A549 (cell line): ENCODE measurements around the gene SOX18. TPM values are rescaled to one million over a fixed set of nuclear protein-coding genes. Genes with fewer than 3 reads are reported as not detected.

Source experiments
- ATAC-seq, 2 experiments: fragments of 200-7000 bp in 1 of 2; fragments of >200 bp in 1 of 2; cut with Nextera tagmentation in 1 of 2; cut with Tn5 transposase in 1 of 2; 3 replicates each; pipeline versions ENCODE4 v1.8.0 to v1.9.1; 2018 to 2020; ENCODE audit warnings: mild to moderate bottlenecking in 1 of 2, moderate library complexity in 1 of 2
- CTCF ChIA-PET: fragments of 300-600 bp; sonication (Branson Sonifier 250); formaldehyde crosslinking; extraction: SDS; loops from one replicate; lab custom pipeline; 2021; ENCODE audit warnings: antibody characterized with exemption, inconsistent platforms; lab: Yijun Ruan, JAX
- POLR2A ChIA-PET: fragments of 350-600 bp; formaldehyde crosslinking; extraction: SDS; loops from one replicate; lab custom pipeline; 2021; ENCODE audit warnings: antibody characterized with exemption, inconsistent platforms; lab: Yijun Ruan, JAX
- DNase-seq, 2 experiments: peaks; one replicate each; pipeline versions ENCODE4 v3.0.0 to v3.0.0-alpha.2; 2011 to 2016; ENCODE audit warnings: low read depth in 1 of 2, low spot score in 1 of 2
- FAIRE-seq: peaks from 2 replicates; lab custom pipeline; 2011; peaks lifted over from hg19 to GRCh38; lab: Jason Lieb, UNC
- H3K27ac ChIP-seq, 2 experiments: fragments of >200 bp; sonication (Bioruptor Twin); formaldehyde crosslinking; 3 replicates each; pipeline ENCODE4 v1.5.1; 2016 to 2017
- H3K4me1 ChIP-seq: fragments of >200 bp; sonication (Bioruptor Twin); formaldehyde crosslinking; 3 replicates; pipeline ENCODE4 v1.6.1; 2016
- H3K4me2 ChIP-seq: fragments of >200 bp; sonication (Bioruptor Twin); formaldehyde crosslinking; 3 replicates; pipeline ENCODE4 v1.6.1; 2016
- H3K4me3 ChIP-seq: fragments of >200 bp; sonication (Bioruptor Twin); formaldehyde crosslinking; 3 replicates; pipeline ENCODE4 v1.5.1; 2016
- H3K9me3 ChIP-seq: fragments of >200 bp; sonication (Bioruptor Twin); formaldehyde crosslinking; 3 replicates; pipeline ENCODE4 v1.6.1; 2016
- CBX8 ChIP-seq: fragments of 200-600 bp; sonication (generic); IDR thresholded peaks from 2 replicates; pipeline ENCODE4 v1.6.1; 2016
- CHD4 ChIP-seq: fragments of 200-600 bp; sonication (generic); IDR thresholded peaks from 2 replicates; pipeline ENCODE4 v1.6.1; 2016; ENCODE audit warnings: antibody characterized with exemption, mild to moderate bottlenecking, borderline replicate concordance
- EHF ChIP-seq: fragments of 250-450 bp; sonication (Bioruptor Pico); IDR thresholded peaks from 2 replicates; pipeline ENCODE4 v1.5.0; 2020; ENCODE audit warnings: mild to moderate bottlenecking
- EHMT2 ChIP-seq: fragments of 200-600 bp; sonication (generic); IDR thresholded peaks from 2 replicates; pipeline ENCODE4 v1.6.1; 2016; ENCODE audit warnings: antibody characterized with exemption, low read depth, mild to moderate bottlenecking, moderate library complexity
- FOSL2 ChIP-seq, 2 experiments: fragments of 450-650 bp in 1 of 2; fragments of >200 bp in 1 of 2; sonication (Bioruptor Twin) in 1 of 2; formaldehyde crosslinking; IDR thresholded peaks; 2 replicates each; pipeline versions ENCODE4 v1.5.0 to v1.6.1; 2016 to 2020; ENCODE audit warnings: mild to moderate bottlenecking in 1 of 2, moderate library complexity in 1 of 2
- HEYL ChIP-seq: fragments of 250-450 bp; sonication (Bioruptor Pico); IDR thresholded peaks from 2 replicates; pipeline ENCODE4 v1.8.0; 2021; ENCODE audit warnings: mild to moderate bottlenecking, moderate library complexity
- JUNB ChIP-seq: fragments of >200 bp; sonication (Bioruptor Twin); formaldehyde crosslinking; IDR thresholded peaks from 2 replicates; pipeline ENCODE4 v1.6.1; 2016
- KDM1A ChIP-seq: fragments of 200-600 bp; sonication (generic); IDR thresholded peaks from 2 replicates; pipeline ENCODE4 v1.6.1; 2016; ENCODE audit warnings: low read depth, mild to moderate bottlenecking
- MAFK ChIP-seq: fragments of 450-650 bp; IDR thresholded peaks from 2 replicates; pipeline ENCODE4 v1.6.1; 2014; ENCODE audit not compliant: partially characterized antibody
- MAZ ChIP-seq: fragments of 150-350 bp; IDR thresholded peaks from 2 replicates; pipeline ENCODE4 v1.6.1; 2014; ENCODE audit warnings: antibody characterized with exemption, low read depth, low read length, borderline replicate concordance
- MYC ChIP-seq: IDR thresholded peaks from 2 replicates; pipeline ENCODE4 v1.6.1; 2012; ENCODE audit warnings: mild to moderate bottlenecking, inconsistent platforms, low read length, improper control_type of control experiment, borderline replicate concordance
- NPAS2 ChIP-seq: fragments of 250-450 bp; sonication (Bioruptor Pico); IDR thresholded peaks from 2 replicates; pipeline ENCODE4 v1.8.0; 2022; ENCODE audit warnings: mild to moderate bottlenecking, moderate library complexity, borderline replicate concordance
- NR3C1 ChIP-seq: fragments of >200 bp; sonication (Bioruptor Twin); formaldehyde crosslinking; IDR thresholded peaks from 3 replicates; pipeline ENCODE4 v1.6.1; 2017
- RARB ChIP-seq: fragments of 250-450 bp; sonication (Bioruptor Pico); IDR thresholded peaks from 2 replicates; pipeline ENCODE4 v1.8.0; 2021; ENCODE audit warnings: mild to moderate bottlenecking, moderate library complexity
- RNF2 ChIP-seq: fragments of 200-600 bp; sonication (generic); IDR thresholded peaks from 2 replicates; pipeline ENCODE4 v1.6.1; 2016; ENCODE audit warnings: low read depth, mild to moderate bottlenecking, antibody characterized with exemption, moderate library complexity, borderline replicate concordance
- TFCP2L1 ChIP-seq: fragments of 250-450 bp; sonication (Bioruptor Pico); IDR thresholded peaks from 2 replicates; pipeline ENCODE4 v1.5.0; 2021; ENCODE audit warnings: mild to moderate bottlenecking
- ZFP36 ChIP-seq: fragments of 450-650 bp; IDR thresholded peaks from 2 replicates; pipeline ENCODE4 v1.6.1; 2014; ENCODE audit warnings: borderline replicate concordance; ENCODE audit not compliant: partially characterized antibody
- WGBS: methylation state at CpG from one replicate; pipeline ENCODE4 v1.1.6; 2017; ENCODE audit errors: missing lambda C conversion rate; 5-methylcytosine and 5-hydroxymethylcytosine counted together
- polyA plus RNA-seq, 4 experiments: library from polyadenylated mRNA; depleted of rRNA in 3 of 4; stranded (reverse); fragments of >200 nt; fragmentation: RNase III in 1 of 4; extraction: RNeasy Plus Mini Kit Qiagen cat#74134 plus additional on column Dnase treatment in 1 of 4; gene quantifications; 2 replicates in 3 of 4; 3 replicates in 1 of 4; pipeline ENCODE4 v1.2.3, GENCODE V29; 2011 to 2017
- TF ChIP-seq, protein P1 (sequence below): fragments of 150-350 bp; IDR thresholded peaks from 2 replicates; pipeline ENCODE4 v1.6.1; 2014; ENCODE audit warnings: low read depth, mild to moderate bottlenecking, low read length
- TF ChIP-seq, protein P2 (sequence below): fragments of 250-450 bp; sonication (Bioruptor Pico); IDR thresholded peaks from 2 replicates; pipeline ENCODE4 v1.5.0; 2020; ENCODE audit warnings: low read depth, mild to moderate bottlenecking, moderate library complexity
- TF ChIP-seq, protein P3 (sequence below): IDR thresholded peaks from 2 replicates; pipeline ENCODE4 v1.6.1; 2012

The SOX18 gene
- polyA plus RNA-seq, 2 of the 4 experiments (the other 2 are of a cell fraction): 0.19 to 1.4 TPM

DNA sequence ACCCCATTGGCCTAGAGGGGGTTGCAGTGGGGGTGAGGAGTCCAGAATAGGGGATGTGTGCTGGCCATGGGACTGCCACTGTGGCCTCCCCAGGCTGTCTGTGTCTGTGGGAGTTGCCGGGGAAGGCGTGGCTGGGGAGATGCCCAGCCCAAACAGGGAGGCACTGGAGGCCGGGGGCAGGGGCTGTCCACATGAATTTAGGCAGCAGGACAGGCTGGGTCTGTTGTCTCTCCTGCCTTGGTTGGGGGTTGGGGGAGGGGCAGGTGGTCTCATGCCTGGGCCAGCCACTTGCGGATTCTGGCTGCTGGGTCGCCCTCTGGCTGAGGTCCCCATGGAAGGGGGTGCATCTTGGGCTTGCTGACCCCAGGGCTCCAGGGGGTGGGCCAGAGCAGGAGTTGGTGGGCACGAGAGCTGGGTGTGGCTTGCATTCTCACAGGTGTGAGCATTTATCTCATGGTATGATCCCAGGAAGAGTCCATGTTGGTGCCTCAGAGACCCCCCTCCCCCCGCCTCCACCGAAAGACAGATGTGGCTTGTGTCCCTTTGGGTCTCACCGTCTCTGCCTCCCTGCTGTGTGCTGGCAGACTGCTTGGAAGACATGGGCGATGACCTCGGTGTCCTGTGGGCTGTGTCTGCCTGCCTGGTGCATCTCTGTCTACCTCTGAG is 4.0 kb downstream of the SOX18 start:
- POLR2A ChIA-PET: interaction anchor here (1.1 kb wide), 1 partner anchor 65 kb away, joined by 3 read pairs; the partner anchor contains the start of gene PRPF6
- Histone ChIP-seq H3K4me2 (peak overlapping the region; percentile 72), H3K27ac (peak overlapping the region; percentile 65 to 86), H3K4me3 (no peak overlapping the region), H3K9me3 (no peaks in the 10 kb centered on the region), H3K4me1 (peaks cover 34% of the 10 kb centered on the region)
- DNase-seq (no peak), FAIRE-seq (no peak), ATAC-seq (peak; percentile 6 to 14; a peak in 4 of 6 replicates)
- TF ChIP-seq CBX8 (no peak), RNF2 (no peak), CHD4 (no peak), NR3C1 (no peak), FOSL2 (IDR thresholded peaks at IDR 0.05) (no peak), FOSL2 (CRISPR knock-in tag; IDR thresholded peaks at IDR 0.05) (no peak), RARB (CRISPR knock-in tag) (no peak), TFCP2L1 (CRISPR knock-in tag) (no peak), EHF (CRISPR knock-in tag) (no peak), HEYL (CRISPR knock-in tag) (no peak), MAZ (no peak), NPAS2 (CRISPR knock-in tag) (no peak), ZFP36 (no peak), MYC (no peak), JUNB (no peak), KDM1A (no peak)
- TF ChIP-seq, protein P1, sequence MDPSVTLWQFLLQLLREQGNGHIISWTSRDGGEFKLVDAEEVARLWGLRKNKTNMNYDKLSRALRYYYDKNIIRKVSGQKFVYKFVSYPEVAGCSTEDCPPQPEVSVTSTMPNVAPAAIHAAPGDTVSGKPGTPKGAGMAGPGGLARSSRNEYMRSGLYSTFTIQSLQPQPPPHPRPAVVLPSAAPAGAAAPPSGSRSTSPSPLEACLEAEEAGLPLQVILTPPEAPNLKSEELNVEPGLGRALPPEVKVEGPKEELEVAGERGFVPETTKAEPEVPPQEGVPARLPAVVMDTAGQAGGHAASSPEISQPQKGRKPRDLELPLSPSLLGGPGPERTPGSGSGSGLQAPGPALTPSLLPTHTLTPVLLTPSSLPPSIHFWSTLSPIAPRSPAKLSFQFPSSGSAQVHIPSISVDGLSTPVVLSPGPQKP: no peak
- TF ChIP-seq, protein P2, sequence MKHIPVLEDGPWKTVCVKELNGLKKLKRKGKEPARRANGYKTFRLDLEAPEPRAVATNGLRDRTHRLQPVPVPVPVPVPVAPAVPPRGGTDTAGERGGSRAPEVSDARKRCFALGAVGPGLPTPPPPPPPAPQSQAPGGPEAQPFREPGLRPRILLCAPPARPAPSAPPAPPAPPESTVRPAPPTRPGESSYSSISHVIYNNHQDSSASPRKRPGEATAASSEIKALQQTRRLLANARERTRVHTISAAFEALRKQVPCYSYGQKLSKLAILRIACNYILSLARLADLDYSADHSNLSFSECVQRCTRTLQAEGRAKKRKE (CRISPR knock-in tag): no peak
- CTCF ChIA-PET: interaction anchor here (0.6 to 3.3 kb wide), 4 partner anchors 12 to 43 kb away, joined by 3 to 17 read pairs (median 5); no protein-coding TSS in a partner anchor
- 67% methylated on average over 4 of the region's 11 CpGs for WGBS

DNA sequence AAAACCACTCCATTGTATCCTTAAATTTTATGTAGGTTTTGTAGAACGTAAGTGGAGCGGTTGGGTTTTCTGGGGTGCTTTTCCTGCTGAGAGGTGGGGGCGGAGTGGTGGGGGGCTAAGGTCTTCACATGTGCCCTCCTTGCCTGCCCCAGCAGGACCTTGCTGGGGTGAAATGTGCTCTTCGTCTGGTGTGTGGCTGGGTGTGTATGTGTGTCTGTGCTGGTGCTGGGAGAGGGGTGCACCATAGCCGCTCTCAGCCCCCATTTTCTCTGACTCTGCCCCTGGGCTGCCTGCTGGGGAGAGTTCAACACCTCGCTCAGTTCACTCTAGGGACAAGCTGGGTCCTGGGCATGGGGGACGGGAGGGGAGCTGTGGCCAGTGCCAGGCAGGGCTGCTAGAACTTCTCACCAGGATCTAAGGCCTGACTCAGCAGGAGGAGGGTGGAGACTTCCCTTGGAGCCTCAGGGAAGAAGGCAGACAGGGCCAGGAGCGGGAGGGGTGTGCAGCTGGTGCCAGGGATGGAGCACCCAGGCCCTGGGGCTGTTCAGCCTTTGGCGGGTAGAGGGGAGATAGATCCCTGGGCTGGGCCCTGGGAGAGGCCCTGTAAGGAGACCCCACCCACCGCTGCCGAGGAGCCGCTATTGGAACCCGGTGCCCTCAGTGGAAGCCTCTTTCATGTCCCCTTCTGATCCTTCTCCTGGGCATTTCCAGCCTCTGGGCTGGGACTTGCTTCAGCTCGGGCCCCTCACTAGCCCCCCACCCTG is 4.8 kb downstream of the SOX18 start:
- FAIRE-seq (no peak), DNase-seq (peak; percentile 52 to 63), ATAC-seq (peak; percentile 71 to 82)
- Histone ChIP-seq H3K4me1 (peaks cover 27% of the 10 kb centered on the region), H3K9me3 (no peaks in the 10 kb centered on the region), H3K27ac (peak overlapping the region; percentile 65 to 86), H3K4me3 (no peak overlapping the region), H3K4me2 (peak overlapping the region; percentile 72)
- ChIA-PET POLR2A (interaction anchor here (0.6 to 1.1 kb wide), 3 partner anchors 18 to 64 kb away, joined by 3 to 5 read pairs (median 3); partner anchors contain the start of genes PRPF6 and TCEA2), CTCF (interaction anchor here (0.6 to 3.3 kb wide), 7 partner anchors 10 to 76 kb away, joined by 3 to 17 read pairs (median 5); no protein-coding TSS in a partner anchor)
- TF ChIP-seq EHMT2 (no peak), MAFK (peak; percentile 80)
- TF ChIP-seq, protein P3, sequence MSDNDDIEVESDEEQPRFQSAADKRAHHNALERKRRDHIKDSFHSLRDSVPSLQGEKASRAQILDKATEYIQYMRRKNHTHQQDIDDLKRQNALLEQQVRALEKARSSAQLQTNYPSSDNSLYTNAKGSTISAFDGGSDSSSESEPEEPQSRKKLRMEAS: peak; percentile 22; the same call in 1 of the 2 replicates
- WGBS: 46% methylated on average over 14 of the region's 14 CpGs
